C4-2B (cell line): ENCODE data around the gene CRTC3.

Experiments used
- H3K27ac ChIP-seq: fragments of 450-650 bp; 2 replicates; pipeline ENCODE4 v1.5.1; 2017
- CTCF ChIP-seq: fragments of 450-650 bp; conservative IDR thresholded peaks from 2 replicates; pipeline ENCODE4 v1.5.1; 2017; ENCODE audit warnings: mild to moderate bottlenecking
- ZFX ChIP-seq: fragments of 450-650 bp; IDR thresholded peaks from 2 replicates; pipeline ENCODE4 v1.6.1; 2017

CRTC3 gene

GRCh38 chr15:90576711-90577389, 47.1 kb downstream of the CRTC3 start:
- H3K27ac ChIP-seq = no peak overlapping the region
- TF ChIP-seq CTCF = no peak
- no peak for TF ChIP-seq ZFX

- TF ChIP-seq CTCF = no peak
- TF ChIP-seq ZFX = no peak
- no peak overlapping the region for H3K27ac ChIP-seq
Measured at GRCh38 chr15:90579213-90579612, 49.5 kb downstream of the CRTC3 start.

GRCh38 chr15:90580099-90580498, 50.4 kb downstream of the CRTC3 start:
- no peak overlapping the region for H3K27ac ChIP-seq
- TF ChIP-seq ZFX (no peak), CTCF (no peak)

GRCh38 chr15:90580541-90580940, 50.8 kb downstream of the CRTC3 start:
- TF ChIP-seq ZFX (no peak), CTCF (no peak)
- no peak overlapping the region for H3K27ac ChIP-seq

- TF ChIP-seq ZFX (no peak), CTCF (no peak)
- H3K27ac ChIP-seq = no peak overlapping the region
Measured at GRCh38 chr15:90580946-90581345, 51.2 kb downstream of the CRTC3 start.

- TF ChIP-seq ZFX (no peak), CTCF (no peak)
- no peak overlapping the region for H3K27ac ChIP-seq
Measured at GRCh38 chr15:90581771-90582352, 52.1 kb downstream of the CRTC3 start.

GRCh38 chr15:90582553-90582952, 52.8 kb downstream of the CRTC3 start:
- no peak overlapping the region for H3K27ac ChIP-seq

More at GRCh38 chr15:90582553-90582952, 52.8 kb downstream of the CRTC3 start:
- no peak for TF ChIP-seq ZFX
- TF ChIP-seq CTCF = no peak
